Measurements from ENCODE around the gene ECPAS.

ECPAS gene

GRCh38 chr9:111483439-111483857 is 735 bp downstream of the ECPAS start:
- H3K4me3 ChIP-seq (ENCODE audit: severe bottlenecking), result peak overlapping the region; percentile 90
- TF ChIP-seq, protein P1, sequence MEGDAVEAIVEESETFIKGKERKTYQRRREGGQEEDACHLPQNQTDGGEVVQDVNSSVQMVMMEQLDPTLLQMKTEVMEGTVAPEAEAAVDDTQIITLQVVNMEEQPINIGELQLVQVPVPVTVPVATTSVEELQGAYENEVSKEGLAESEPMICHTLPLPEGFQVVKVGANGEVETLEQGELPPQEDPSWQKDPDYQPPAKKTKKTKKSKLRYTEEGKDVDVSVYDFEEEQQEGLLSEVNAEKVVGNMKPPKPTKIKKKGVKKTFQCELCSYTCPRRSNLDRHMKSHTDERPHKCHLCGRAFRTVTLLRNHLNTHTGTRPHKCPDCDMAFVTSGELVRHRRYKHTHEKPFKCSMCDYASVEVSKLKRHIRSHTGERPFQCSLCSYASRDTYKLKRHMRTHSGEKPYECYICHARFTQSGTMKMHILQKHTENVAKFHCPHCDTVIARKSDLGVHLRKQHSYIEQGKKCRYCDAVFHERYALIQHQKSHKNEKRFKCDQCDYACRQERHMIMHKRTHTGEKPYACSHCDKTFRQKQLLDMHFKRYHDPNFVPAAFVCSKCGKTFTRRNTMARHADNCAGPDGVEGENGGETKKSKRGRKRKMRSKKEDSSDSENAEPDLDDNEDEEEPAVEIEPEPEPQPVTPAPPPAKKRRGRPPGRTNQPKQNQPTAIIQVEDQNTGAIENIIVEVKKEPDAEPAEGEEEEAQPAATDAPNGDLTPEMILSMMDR (IDR thresholded peaks at IDR 0.05; ENCODE audit: poor library complexity, severe bottlenecking), result no peak
- no peaks in the 10 kb centered on the region for H3K27me3 ChIP-seq (ENCODE audit: insufficient read depth, poor library complexity, severe bottlenecking)
- H3K36me3 ChIP-seq (ENCODE audit: low read depth), result no peaks in the 10 kb centered on the region
- ATAC-seq (ENCODE audit: low read depth) (no peak; the same call in 2 of the 3 replicates), DNase-seq (ENCODE audit: low spot score) (no peak)
- H3K27ac ChIP-seq (ENCODE audit: poor library complexity, severe bottlenecking), result peak overlapping the region; percentile 95
- no peaks in the 10 kb centered on the region for H3K4me1 ChIP-seq (ENCODE audit: insufficient read depth, poor library complexity, severe bottlenecking)
- no peaks in the 10 kb centered on the region for H3K9me3 ChIP-seq (ENCODE audit: severe bottlenecking)

GRCh38 chr9:111482694-111483438 is 1.3 kb downstream of the ECPAS start:
- TF ChIP-seq, protein P1 (IDR thresholded peaks at IDR 0.05; ENCODE audit: poor library complexity, severe bottlenecking), result no peak
- H3K27ac ChIP-seq (ENCODE audit: poor library complexity, severe bottlenecking), result peak overlapping the region; percentile 95
- ATAC-seq (ENCODE audit: low read depth), result peak; percentile 74

GRCh38 chr9:111481885-111482636 is 2.1 kb downstream of the ECPAS start:
- TF ChIP-seq, protein P1 (IDR thresholded peaks at IDR 0.05; ENCODE audit: poor library complexity, severe bottlenecking), result no peak
- ATAC-seq (ENCODE audit: low read depth) (no peak), DNase-seq (ENCODE audit: low spot score) (no peak)
- peak overlapping the region; percentile 90 for H3K4me3 ChIP-seq (ENCODE audit: severe bottlenecking)
- no peaks in the 10 kb centered on the region for H3K27me3 ChIP-seq (ENCODE audit: insufficient read depth, poor library complexity, severe bottlenecking)
- no peaks in the 10 kb centered on the region for H3K4me1 ChIP-seq (ENCODE audit: insufficient read depth, poor library complexity, severe bottlenecking)
- H3K36me3 ChIP-seq (ENCODE audit: low read depth), result no peaks in the 10 kb centered on the region
- no peaks in the 10 kb centered on the region for H3K9me3 ChIP-seq (ENCODE audit: severe bottlenecking)
- peak overlapping the region; percentile 95 for H3K27ac ChIP-seq (ENCODE audit: poor library complexity, severe bottlenecking)

More at GRCh38 chr9:111482694-111483438, 1.3 kb downstream of the ECPAS start:
- Histone ChIP-seq H3K9me3 (ENCODE audit: severe bottlenecking) (no peaks in the 10 kb centered on the region), H3K36me3 (ENCODE audit: low read depth) (no peaks in the 10 kb centered on the region), H3K4me1 (ENCODE audit: insufficient read depth, poor library complexity, severe bottlenecking) (no peaks in the 10 kb centered on the region), H3K27me3 (ENCODE audit: insufficient read depth, poor library complexity, severe bottlenecking) (no peaks in the 10 kb centered on the region), H3K4me3 (ENCODE audit: severe bottlenecking) (peak overlapping the region; percentile 90)
- peak; percentile 76 for DNase-seq (ENCODE audit: low spot score)

DNA sequence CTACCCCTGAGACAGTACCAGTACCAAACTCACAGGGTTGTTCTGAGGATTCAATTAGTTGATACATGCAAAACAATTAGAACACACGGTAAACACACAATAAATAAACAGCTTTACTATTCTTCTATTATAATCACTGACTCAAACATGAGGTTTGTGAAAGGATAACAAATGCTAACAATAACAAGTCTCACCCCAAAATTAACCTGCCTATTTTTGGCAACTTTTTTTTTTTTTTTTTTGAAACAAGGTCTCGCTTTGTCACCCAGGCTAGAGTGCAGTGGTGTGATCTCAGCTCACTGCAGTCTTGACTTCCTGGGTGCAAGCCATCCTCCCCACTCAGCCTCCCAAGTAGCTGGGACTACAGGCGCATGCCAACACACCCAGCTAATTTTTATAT is 6.5 kb downstream of the ECPAS start:
- TF ChIP-seq, protein P1 (IDR thresholded peaks at IDR 0.05; ENCODE audit: poor library complexity, severe bottlenecking), result no peak
- ATAC-seq (ENCODE audit: low read depth) (no peak), DNase-seq (ENCODE audit: low spot score) (no peak)
- Histone ChIP-seq H3K27me3 (ENCODE audit: insufficient read depth, poor library complexity, severe bottlenecking) (no peaks in the 10 kb centered on the region), H3K9me3 (ENCODE audit: severe bottlenecking) (no peaks in the 10 kb centered on the region), H3K4me1 (ENCODE audit: insufficient read depth, poor library complexity, severe bottlenecking) (no peaks in the 10 kb centered on the region), H3K4me3 (ENCODE audit: severe bottlenecking) (no peak overlapping the region), H3K36me3 (ENCODE audit: low read depth) (0 out of 2 replicates have a peak, but pooled peaks cover 4% of the 10 kb centered on the region), H3K27ac (ENCODE audit: poor library complexity, severe bottlenecking) (no peak overlapping the region)
